BJ (cell line): ENCODE measurements around the gene HYAL2. TPM values are rescaled to one million over a fixed set of nuclear protein-coding genes. Genes with fewer than 3 reads are reported as not detected.
"Not testable (repeated sequence)": the region's sequence is repeated elsewhere in the genome, so short reads cannot be mapped to it uniquely, and the experiment has no call there.

Experiments
- CTCF ChIA-PET: fragments of 350-600 bp; formaldehyde crosslinking; extraction: SDS; loops from one replicate; lab custom pipeline; 2021; ENCODE audit warnings: antibody characterized with exemption, inconsistent platforms; lab: Yijun Ruan, JAX
- POLR2A ChIA-PET: fragments of 300-600 bp; sonication (Branson Sonifier 250); formaldehyde crosslinking; extraction: SDS; loops from one replicate; lab custom pipeline; 2021; ENCODE audit warnings: antibody characterized with exemption; lab: Charles Lee
- DNase-seq: peaks from one replicate; pipeline ENCODE4 v3.0.0-alpha.2; 2011; ENCODE audit warnings: low read depth
- H3K27me3 ChIP-seq: 2 replicates; pipeline ENCODE4 v1.6.0; 2011; ENCODE audit warnings: low read length; ENCODE audit not compliant: control insufficient read depth, insufficient read depth
- H3K36me3 ChIP-seq: 2 replicates; pipeline ENCODE4 v1.5.1; 2011; ENCODE audit warnings: low read length; ENCODE audit not compliant: control insufficient read depth, insufficient read depth
- H3K4me3 ChIP-seq: 2 replicates; pipeline ENCODE4 v1.5.1; 2011; ENCODE audit warnings: low read depth, mild to moderate bottlenecking, control low read depth, low read length
- CTCF ChIP-seq: IDR thresholded peaks from 2 replicates; pipeline ENCODE4 v1.5.1; 2011; ENCODE audit warnings: low read depth, mild to moderate bottlenecking, control low read depth, inconsistent platforms, low read length, moderate library complexity; ENCODE audit not compliant: insufficient read depth
- polyA plus RNA-seq: library from polyadenylated mRNA; depleted of rRNA; stranded (reverse); fragments of >200 nt; gene quantifications from 2 replicates; pipeline ENCODE4 v1.2.3, GENCODE V29; 2011

Gene HYAL2
- polyA plus RNA-seq, 1 experiment, result 63.2 TPM

DNA sequence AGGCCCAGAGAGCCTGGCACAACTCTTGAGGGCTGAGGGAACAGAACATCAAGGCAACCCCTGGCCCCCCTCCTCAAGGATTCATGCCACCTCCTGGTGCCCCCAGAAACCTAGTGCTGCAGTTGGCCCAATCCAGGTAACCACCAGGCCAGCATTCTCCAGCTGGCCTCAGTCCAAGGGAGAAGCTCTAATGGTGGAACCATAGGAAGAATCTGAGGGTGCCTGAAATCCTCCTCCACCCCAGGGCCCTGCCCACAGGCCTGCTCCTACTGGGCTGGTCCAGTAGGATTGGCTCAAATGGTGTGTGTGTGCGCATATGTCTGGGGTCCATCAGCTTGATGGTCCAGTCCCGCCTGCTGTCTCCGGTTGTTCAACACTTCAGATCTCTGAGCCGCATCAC, 7.7 kb downstream of the HYAL2 start:
- ChIA-PET POLR2A (interaction anchor here (0.5 kb wide), 1 partner anchor 19 kb away, joined by 5 read pairs; no protein-coding TSS in a partner anchor), CTCF (interaction anchor here (0.6 to 3.0 kb wide), 3 partner anchors 9 to 270 kb away, joined by 3 to 15 read pairs (median 3); partner anchors contain the start of genes HYAL2, HYAL3 and NAA80)
- no peak for TF ChIP-seq CTCF
- no peak for DNase-seq
- Histone ChIP-seq H3K27me3 (no peaks in the 10 kb centered on the region), H3K36me3 (peaks cover 20% of the 10 kb centered on the region), H3K4me3 (no peak overlapping the region)

DNA sequence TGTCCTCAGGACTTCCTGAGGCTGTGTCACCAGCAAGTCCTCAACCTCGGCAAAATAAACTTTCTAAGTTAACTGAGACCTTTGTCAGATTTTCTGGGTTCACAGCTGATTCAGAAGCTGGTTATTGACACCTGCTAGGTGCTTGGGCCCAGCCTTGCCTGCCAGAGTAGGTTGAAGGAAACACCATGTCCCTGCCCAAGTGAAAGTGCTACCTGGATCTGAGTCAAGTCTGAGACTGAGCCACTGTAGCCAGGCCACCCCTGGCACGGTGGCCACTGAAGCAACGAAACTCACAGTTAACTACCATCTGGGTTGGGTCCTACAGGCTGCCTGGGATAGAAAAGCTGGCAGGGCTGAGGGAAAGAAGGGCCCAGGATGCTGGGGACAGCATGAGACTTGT, 8.2 kb downstream of the HYAL2 start:
- no peaks in the 10 kb centered on the region for H3K27me3 ChIP-seq
- H3K4me3 ChIP-seq, result no peak overlapping the region
- CTCF ChIA-PET, result interaction anchor here (0.9 to 3.0 kb wide), 2 partner anchors 10 to 15 kb away, joined by 3 to 15 read pairs; partner anchors contain the start of genes HYAL2, HYAL3 and NAA80
- peaks cover 20% of the 10 kb centered on the region for H3K36me3 ChIP-seq
- DNase-seq, result no peak
- POLR2A ChIA-PET, result no interaction called here
- TF ChIP-seq CTCF, result no peak

DNA sequence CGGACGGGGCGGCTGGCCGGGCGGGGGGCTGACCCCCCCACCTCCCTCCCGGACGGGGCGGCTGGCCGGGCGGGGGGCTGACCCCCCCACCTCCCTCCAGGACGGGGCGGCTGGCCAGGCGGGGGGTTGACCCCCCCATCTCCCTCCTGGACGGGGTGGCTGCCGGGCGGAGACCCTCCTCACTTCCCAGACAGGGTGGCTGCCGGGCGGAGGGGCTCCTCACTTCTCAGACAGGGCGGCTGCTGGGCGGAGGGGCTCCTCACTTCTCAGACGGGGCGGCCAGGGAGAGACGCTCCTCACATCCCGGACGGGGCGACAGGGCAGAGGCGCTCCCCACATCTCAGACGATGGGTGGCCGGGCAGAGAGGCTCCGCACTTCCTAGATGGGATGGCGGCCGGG, 10.5 kb downstream of the HYAL2 start:
- DNase-seq, POLR2A ChIA-PET, H3K27me3 ChIP-seq, H3K36me3 ChIP-seq, H3K4me3 ChIP-seq, CTCF ChIA-PET: not testable (repeated sequence)

GRCh38 chr3:50304601-50305000, 17.9 kb downstream of the HYAL2 start:
- TF ChIP-seq CTCF, result no peak
- Histone ChIP-seq H3K36me3 (no peaks in the 10 kb centered on the region), H3K27me3 (no peaks in the 10 kb centered on the region), H3K4me3 (no peak overlapping the region)
- CTCF ChIA-PET, result interaction anchor here (0.6 to 1.1 kb wide), 5 partner anchors 20 to 184 kb away, joined by 3 to 4 read pairs (median 3); no protein-coding TSS in a partner anchor
- no peak for DNase-seq
- POLR2A ChIA-PET, result no interaction called here

- H3K4me3 ChIP-seq, result no peak within 1 kb of the TSS
- H3K36me3 ChIP-seq, result no peaks in the 10 kb centered on the region
- no peaks in the 10 kb centered on the region for H3K27me3 ChIP-seq
- TF ChIP-seq CTCF, result peak; percentile 14; the same call in 1 of the 2 replicates
- ChIA-PET POLR2A (no interaction called here), CTCF (no interaction called here)
- DNase-seq, result no peak
Measured at GRCh38 chr3:50303013-50303815, 19.3 kb downstream of the HYAL2 start, which contains the start of gene HYAL1. Gene HYAL1 (minus strand): TSS chr3:50303574. CDS start chr3:50302956, 618 bp downstream.
